GM19193 (cell line): ENCODE data around the gene THUMPD2.

ENCODE experiments used
- POLR2A ChIP-seq: IDR thresholded peaks from 4 replicates; pipeline ENCODE4 v1.6.1; 2011; ENCODE audit not compliant: insufficient read depth, insufficient read length; ENCODE audit errors: extremely low read depth

The THUMPD2 gene

GRCh38 chr2:39706945-39707344 lies 72.1 kb downstream of the THUMPD2 start:
- TF ChIP-seq POLR2A = no peak

DNA sequence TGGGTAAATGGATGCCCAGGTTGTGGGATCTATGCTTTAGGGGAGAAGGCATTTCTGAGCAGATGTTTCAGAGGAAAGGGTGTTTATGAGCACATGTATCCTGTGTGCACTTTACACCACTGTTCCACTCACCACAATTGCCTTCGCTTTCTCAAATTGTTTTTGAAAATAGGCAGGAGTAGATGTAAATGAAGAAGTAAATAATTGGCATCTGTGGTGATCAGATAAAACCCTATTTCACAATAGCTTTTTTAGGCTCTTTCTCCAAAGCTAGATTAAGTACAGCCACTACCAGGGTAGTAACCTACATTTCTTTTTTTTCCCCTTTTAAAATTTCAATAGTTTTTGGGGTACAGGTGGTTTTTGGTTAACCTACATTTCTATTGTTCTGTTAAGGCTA lies 72.7 kb downstream of the THUMPD2 start:
- TF ChIP-seq POLR2A = no peak

GRCh38 chr2:39705638-39706037 lies 73.4 kb downstream of the THUMPD2 start:
- no peak for TF ChIP-seq POLR2A

GRCh38 chr2:39704540-39704939 lies 74.5 kb downstream of the THUMPD2 start:
- no peak for TF ChIP-seq POLR2A

- no peak for TF ChIP-seq POLR2A
These were observed 75.7 kb downstream of the THUMPD2 start for GRCh38 chr2:39703181-39703872.

- TF ChIP-seq POLR2A = no peak
These were observed 77.9 kb downstream of the THUMPD2 start for GRCh38 chr2:39701137-39701536.

- TF ChIP-seq POLR2A = no peak
These were observed 81.6 kb downstream of the THUMPD2 start for GRCh38 chr2:39697454-39697853.

DNA sequence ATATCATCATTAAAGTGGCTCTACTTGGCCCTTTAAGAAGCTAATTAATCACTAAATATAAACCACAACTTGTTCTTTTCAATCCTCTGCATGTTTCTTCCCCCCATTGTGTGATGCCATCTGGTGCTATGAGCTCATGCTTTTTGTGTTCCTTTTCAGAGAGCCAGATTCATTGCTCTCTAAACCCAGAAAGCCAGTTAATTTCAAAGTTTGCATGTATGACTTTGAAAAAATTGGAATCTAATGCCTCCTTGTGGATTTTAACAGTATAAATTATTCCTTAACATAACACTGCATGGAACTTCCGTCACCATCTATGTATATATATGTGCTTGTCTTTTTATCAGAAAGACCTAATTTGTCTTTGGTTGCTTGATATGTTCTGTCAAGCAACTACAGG lies 82.2 kb downstream of the THUMPD2 start:
- TF ChIP-seq POLR2A = no peak

DNA sequence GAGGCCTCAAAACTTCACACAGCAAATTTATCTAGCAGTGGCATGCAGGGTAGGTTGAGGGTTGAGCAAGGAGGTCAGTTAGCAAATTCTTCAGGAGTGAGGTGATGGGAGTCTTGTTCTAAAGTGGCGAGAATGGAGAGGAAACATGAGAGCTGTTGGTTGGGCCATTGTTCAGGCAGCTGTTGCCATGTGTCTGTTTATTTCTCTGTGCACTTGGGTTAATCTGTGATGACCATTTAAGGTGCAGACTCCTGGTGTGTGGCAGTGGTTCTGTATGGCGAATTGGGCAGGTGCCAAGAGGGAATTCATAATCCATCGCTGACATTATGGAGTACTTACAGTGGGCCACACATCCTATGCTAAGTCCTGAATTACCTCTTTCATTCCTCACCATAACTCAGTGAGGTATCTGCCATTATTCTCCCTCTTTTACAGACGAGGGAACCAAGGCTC lies 82.9 kb downstream of the THUMPD2 start:
- TF ChIP-seq POLR2A = no peak

- TF ChIP-seq POLR2A = no peak
These were observed 85.8 kb downstream of the THUMPD2 start for GRCh38 chr2:39693245-39693644.

- no peak for TF ChIP-seq POLR2A
These were observed 89.2 kb downstream of the THUMPD2 start for GRCh38 chr2:39689876-39690275.

GRCh38 chr2:39689272-39689841 lies 89.7 kb downstream of the THUMPD2 start:
- no peak for TF ChIP-seq POLR2A

DNA sequence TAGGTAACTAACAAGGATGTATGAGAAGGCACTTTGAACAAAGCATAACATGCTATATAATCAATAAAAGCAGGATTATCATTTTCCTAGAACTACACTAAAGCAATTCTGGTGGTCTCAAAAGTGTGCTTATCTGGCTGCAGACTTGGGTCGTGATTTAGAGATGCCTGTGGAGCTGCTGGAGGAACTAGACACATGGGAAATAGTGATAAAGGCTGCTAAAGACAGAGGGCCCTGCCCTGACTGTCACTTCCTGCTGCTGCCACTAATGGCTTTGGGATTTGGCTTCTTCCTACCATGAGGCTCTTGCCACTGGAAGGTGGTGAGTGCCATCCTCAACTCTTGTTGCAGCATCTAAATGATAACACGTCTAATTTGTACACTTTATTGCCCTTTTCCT lies 90.9 kb downstream of the THUMPD2 start:
- TF ChIP-seq POLR2A = no peak

- no peak for TF ChIP-seq POLR2A
These were observed 92.6 kb downstream of the THUMPD2 start for GRCh38 chr2:39686456-39686855.
